Thoracic aorta (tissue), 2 donors: ENCODE results near the gene GRID2IP. TPM values are rescaled to one million over a fixed set of nuclear protein-coding genes. Genes with fewer than 3 reads are reported as not detected.

Experiments
- ATAC-seq: fragments of 150-250 bp; one replicate; pipeline ENCODE4 v1.8.0; 2017; ENCODE audit warnings: low read depth; ENCODE audit not compliant: insufficient number of reproducible peaks, low FRiP score
- DNase-seq: peaks from one replicate; pipeline ENCODE4 v3.0.0-alpha.2; 2020; ENCODE audit warnings: low spot score
- H3K27ac ChIP-seq, 2 donors: fragments of 200-600 bp; sonication (generic); 1 replicate in 1 of 2; 2 replicates in 1 of 2; pipeline ENCODE4 v1.5.1; 2016; ENCODE audit warnings: mild to moderate bottlenecking in 2 of 2, moderate library complexity in 2 of 2
- H3K27me3 ChIP-seq: fragments of 200-600 bp; sonication (generic); replicated peaks from 2 replicates; pipeline ENCODE4 v1.6.0; 2016; ENCODE audit warnings: mild to moderate bottlenecking; ENCODE audit not compliant: insufficient read depth
- H3K36me3 ChIP-seq: fragments of 200-600 bp; sonication (generic); one replicate; pipeline ENCODE4 v1.5.1; 2016
- H3K4me1 ChIP-seq, 2 donors: fragments of 200-600 bp; sonication (generic); 1 replicate in 1 of 2; 2 replicates in 1 of 2; pipeline versions ENCODE4 v1.5.1 to v1.6.0; 2016; ENCODE audit warnings: low read depth in 2 of 2, mild to moderate bottlenecking in 1 of 2; ENCODE audit not compliant: control insufficient read depth in 1 of 2
- H3K4me3 ChIP-seq: fragments of 200-600 bp; sonication (generic); 2 replicates; pipeline ENCODE4 v1.5.1; 2016; ENCODE audit warnings: mild to moderate bottlenecking
- H3K9me3 ChIP-seq: fragments of 200-600 bp; sonication (generic); 2 replicates; pipeline ENCODE4 v1.5.1; 2016
- CTCF ChIP-seq: fragments of 200-600 bp; sonication (generic); IDR thresholded peaks from one replicate; pipeline ENCODE4 v1.5.1; 2019; ENCODE audit warnings: antibody characterized with exemption
- total RNA-seq, 2 donors: library from RNA; depleted of rRNA; stranded (reverse); fragments of >200 nt; gene quantifications; one replicate each; pipeline versions ENCODE4 v1.1.0 to v1.2.3, GENCODE V29; 2016

GRID2IP gene
- under 1 TPM; 0.14 to 0.35 TPM for total RNA-seq

GRCh38 chr7:6551016-6551511 is at the start of gene GRID2IP:
GRID2IP (minus strand) TSS chr7:6551461; CDS start chr7:6551436, 25 bp downstream.
- no peaks in the 10 kb centered on the region for H3K36me3 ChIP-seq
- no peak within 1 kb of the TSS for H3K27ac ChIP-seq
- H3K9me3 ChIP-seq, result no peaks in the 10 kb centered on the region
- no peak for TF ChIP-seq CTCF
- DNase-seq, result no peak
- no peak for ATAC-seq
- H3K4me3 ChIP-seq, result no peak within 1 kb of the TSS
- no peaks in the 10 kb centered on the region for H3K27me3 ChIP-seq
- no peaks in the 10 kb centered on the region for H3K4me1 ChIP-seq

GRCh38 chr7:6600093-6600492 is 48.8 kb upstream of the GRID2IP start:
- Histone ChIP-seq H3K9me3 (no peaks in the 10 kb centered on the region), H3K4me3 (no peak overlapping the region), H3K27me3 (no peaks in the 10 kb centered on the region), H3K27ac (no peak overlapping the region), H3K4me1 (no peaks in the 10 kb centered on the region), H3K36me3 (peaks cover 63% of the 10 kb centered on the region)
- ATAC-seq (no peak), DNase-seq (no peak)
- no peak for TF ChIP-seq CTCF

GRCh38 chr7:6590645-6591110 is 39.4 kb upstream of the GRID2IP start:
- ATAC-seq (no peak), DNase-seq (no peak)
- TF ChIP-seq CTCF, result no peak
- H3K36me3 ChIP-seq, result peaks cover 39% of the 10 kb centered on the region
- H3K27ac ChIP-seq, result peak overlapping the region; percentile 81 to 82
- H3K4me3 ChIP-seq, result peak overlapping the region; percentile 95
- H3K27me3 ChIP-seq, result no peaks in the 10 kb centered on the region
- no peaks in the 10 kb centered on the region for H3K9me3 ChIP-seq
- H3K4me1 ChIP-seq, result peaks cover 11 to 24% of the 10 kb centered on the region in 2 donors

GRCh38 chr7:6589829-6590644 is 38.8 kb upstream of the GRID2IP start, which contains the start of gene INTS15:
INTS15 (plus strand) TSS chr7:6590021; CDS start chr7:6590284, 263 bp downstream.
- DNase-seq (no peak), ATAC-seq (peak; percentile 91)
- H3K9me3 ChIP-seq, result no peaks in the 10 kb centered on the region
- TF ChIP-seq CTCF, result peak; percentile 63
- peak within 1 kb of the TSS; percentile 81 to 82 for H3K27ac ChIP-seq
- peak within 1 kb of the TSS; percentile 95 for H3K4me3 ChIP-seq
- no peaks in the 10 kb centered on the region for H3K27me3 ChIP-seq
- H3K36me3 ChIP-seq, result peaks cover 34% of the 10 kb centered on the region
- H3K4me1 ChIP-seq, result peaks cover 11 to 24% of the 10 kb centered on the region in 2 donors

- no peak for TF ChIP-seq CTCF
- ATAC-seq, result no peak
- peak overlapping the region in 1 of 2 donors; percentile 44 for H3K27ac ChIP-seq
- no peaks in the 10 kb centered on the region for H3K27me3 ChIP-seq
- H3K36me3 ChIP-seq, result peaks cover 33% of the 10 kb centered on the region
- peak overlapping the region; percentile 95 for H3K4me3 ChIP-seq
- H3K9me3 ChIP-seq, result no peaks in the 10 kb centered on the region
- peaks cover 11 to 24% of the 10 kb centered on the region in 2 donors for H3K4me1 ChIP-seq
- DNase-seq, result no peak
Measured at GRCh38 chr7:6589151-6589828, 38.0 kb upstream of the GRID2IP start.
